Measurements from ENCODE around the gene WDFY4. TPM values are rescaled to one million over a fixed set of nuclear protein-coding genes. Genes with fewer than 3 reads are reported as not detected.

Gene WDFY4
- total RNA-seq, 1 donor from 2014 or later, result 6.4 TPM

DNA sequence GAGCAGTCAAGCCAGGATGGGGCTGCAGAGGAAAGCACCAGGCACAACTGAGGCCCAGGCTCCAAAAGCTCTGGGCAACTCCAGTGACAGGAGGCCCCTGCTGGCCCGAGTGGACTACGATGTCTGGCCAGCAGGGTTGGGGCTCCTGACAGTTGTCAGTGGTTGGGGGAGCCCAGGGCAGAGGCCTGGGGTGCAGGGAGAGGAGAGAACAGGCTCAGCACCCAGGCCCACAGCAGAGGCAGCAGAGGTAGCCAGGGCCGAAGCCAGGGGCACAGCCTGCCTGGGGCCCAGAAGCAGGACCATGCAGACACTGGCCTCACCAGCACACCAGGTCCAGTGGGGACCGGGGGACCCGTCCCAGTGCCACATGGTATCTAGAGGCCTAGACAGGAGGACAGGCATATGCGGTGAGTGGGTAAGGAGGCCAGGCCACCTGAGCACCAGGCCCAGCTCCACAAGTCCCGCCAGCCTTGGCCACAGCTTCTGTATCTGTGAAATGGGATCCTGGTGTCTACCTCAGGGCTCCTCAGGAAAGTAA lies 301.0 kb downstream of the WDFY4 start:
- intact Hi-C loops (cut with DNase I), result loop anchor here (10.0 kb wide), 1 partner anchor 529 kb away; no protein-coding TSS in a partner anchor
- Histone ChIP-seq H3K27ac (no peak overlapping the region), H3K4me1 (peaks cover 9% of the 10 kb centered on the region), H3K36me3 (no peaks in the 10 kb centered on the region), H3K4me3 (no peak overlapping the region), H3K27me3 (no peaks in the 10 kb centered on the region), H3K9me3 (no peaks in the 10 kb centered on the region)
- TF ChIP-seq CTCF (IDR thresholded peaks at IDR 0.05) (no peak), POLR2A (IDR thresholded peaks at IDR 0.05) (no peak), POLR2AphosphoS5 (IDR thresholded peaks at IDR 0.05; ENCODE audit: insufficient read depth in 1 of 2, low read depth in 1 of 2) (no peak)
- no peak for DNase-seq (ENCODE audit: extremely low spot score in 2 of 2)

GRCh38 chr10:48990226-48990625 lies 305.6 kb downstream of the WDFY4 start:
- no peak for DNase-seq (ENCODE audit: extremely low spot score in 2 of 2)
- H3K36me3 ChIP-seq, result no peaks in the 10 kb centered on the region
- no peak overlapping the region for H3K27ac ChIP-seq
- no peaks in the 10 kb centered on the region for H3K27me3 ChIP-seq
- H3K4me1 ChIP-seq, result no peaks in the 10 kb centered on the region
- H3K9me3 ChIP-seq, result no peaks in the 10 kb centered on the region
- no peak overlapping the region for H3K4me3 ChIP-seq
- no peak for TF ChIP-seq POLR2A (IDR thresholded peaks at IDR 0.05)
- no peak for TF ChIP-seq CTCF (IDR thresholded peaks at IDR 0.05)
- TF ChIP-seq POLR2AphosphoS5 (IDR thresholded peaks at IDR 0.05; ENCODE audit: insufficient read depth in 1 of 2, low read depth in 1 of 2), result no peak
- intact Hi-C loops (cut with DNase I), result no loop called here

GRCh38 chr10:48993627-48994026 lies 309.0 kb downstream of the WDFY4 start:
- DNase-seq (ENCODE audit: extremely low spot score in 2 of 2), result no peak
- Histone ChIP-seq H3K36me3 (no peaks in the 10 kb centered on the region), H3K9me3 (no peaks in the 10 kb centered on the region), H3K4me1 (no peaks in the 10 kb centered on the region), H3K27me3 (no peaks in the 10 kb centered on the region), H3K27ac (no peak overlapping the region), H3K4me3 (no peak overlapping the region)
- intact Hi-C loops (cut with DNase I), result no loop called here
- no peak for TF ChIP-seq POLR2A (IDR thresholded peaks at IDR 0.05)
- no peak for TF ChIP-seq POLR2AphosphoS5 (IDR thresholded peaks at IDR 0.05; ENCODE audit: insufficient read depth in 1 of 2, low read depth in 1 of 2)
- no peak for TF ChIP-seq CTCF (IDR thresholded peaks at IDR 0.05)

DNA sequence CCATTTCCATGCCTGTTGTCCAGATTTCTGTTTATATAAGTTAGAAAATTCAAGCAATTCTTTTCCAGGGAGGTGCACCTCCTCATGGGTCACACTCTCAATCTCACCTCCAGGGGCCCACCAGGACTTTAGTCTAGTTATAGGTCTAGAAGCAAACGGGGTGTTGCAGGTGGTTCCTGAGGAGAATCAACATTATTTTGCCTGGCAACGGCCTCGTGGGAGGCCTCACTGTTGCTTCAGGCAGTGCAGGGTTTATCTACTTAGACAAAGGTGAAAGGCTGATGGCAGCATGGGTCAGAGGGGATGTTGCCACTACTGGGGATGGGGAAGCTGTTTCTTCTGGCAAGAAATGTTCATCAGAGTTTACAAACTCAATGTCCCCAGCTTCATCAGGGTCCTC lies 311.7 kb downstream of the WDFY4 start:
- Histone ChIP-seq H3K9me3 (no peaks in the 10 kb centered on the region), H3K27ac (no peak overlapping the region), H3K36me3 (no peaks in the 10 kb centered on the region), H3K27me3 (no peaks in the 10 kb centered on the region), H3K4me1 (no peaks in the 10 kb centered on the region), H3K4me3 (no peak overlapping the region)
- intact Hi-C loops (cut with DNase I), result no loop called here
- no peak for DNase-seq (ENCODE audit: extremely low spot score in 2 of 2)
- TF ChIP-seq CTCF (IDR thresholded peaks at IDR 0.05) (no peak), POLR2A (IDR thresholded peaks at IDR 0.05) (no peak), POLR2AphosphoS5 (IDR thresholded peaks at IDR 0.05; ENCODE audit: insufficient read depth in 1 of 2, low read depth in 1 of 2) (no peak)

- intact Hi-C loops (cut with DNase I), result no loop called here
- H3K9me3 ChIP-seq, result no peaks in the 10 kb centered on the region
- H3K4me3 ChIP-seq, result no peak overlapping the region
- no peak for DNase-seq (ENCODE audit: extremely low spot score in 2 of 2)
- no peaks in the 10 kb centered on the region for H3K27me3 ChIP-seq
- no peak overlapping the region for H3K27ac ChIP-seq
- TF ChIP-seq CTCF (IDR thresholded peaks at IDR 0.05), result no peak
- no peak for TF ChIP-seq POLR2A (IDR thresholded peaks at IDR 0.05)
- no peak for TF ChIP-seq POLR2AphosphoS5 (IDR thresholded peaks at IDR 0.05; ENCODE audit: insufficient read depth in 1 of 2, low read depth in 1 of 2)
- H3K36me3 ChIP-seq, result no peaks in the 10 kb centered on the region
- H3K4me1 ChIP-seq, result peaks cover 7% of the 10 kb centered on the region
Measured at GRCh38 chr10:48999346-48999745, 314.7 kb downstream of the WDFY4 start.
